Measurements from ENCODE around the gene YJU2.
"Not testable (repeated sequence)": the region's sequence is repeated elsewhere in the genome, so short reads cannot be mapped to it uniquely, and the experiment has no call there.

YJU2 gene

GRCh38 chr19:4268816-4269430 is 22.0 kb downstream of the YJU2 start:
- no peak for FAIRE-seq

DNA sequence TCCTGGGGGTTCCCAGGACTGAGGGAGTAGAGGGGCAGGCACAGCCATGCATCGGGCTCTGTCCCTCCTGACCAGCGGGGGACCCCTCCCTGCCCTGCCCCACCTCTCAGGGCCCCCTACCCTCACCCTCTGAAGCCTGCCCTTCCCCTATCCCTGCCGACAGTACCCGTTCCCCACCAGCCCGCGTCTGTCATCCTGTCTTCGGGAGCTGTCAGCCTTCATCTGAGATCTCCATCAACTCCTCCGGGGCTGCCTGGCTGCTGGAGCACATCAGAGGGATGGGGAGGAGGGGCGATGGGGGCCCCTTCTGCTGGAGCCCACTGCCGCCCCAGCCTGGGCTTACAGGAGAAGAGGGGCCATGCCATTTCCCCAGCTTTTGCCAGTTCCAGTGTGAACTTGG is 26.0 kb downstream of the YJU2 start:
- no peak for FAIRE-seq

- not testable (repeated sequence) for FAIRE-seq
These were observed 27.4 kb downstream of the YJU2 start for GRCh38 chr19:4274321-4274686.

DNA sequence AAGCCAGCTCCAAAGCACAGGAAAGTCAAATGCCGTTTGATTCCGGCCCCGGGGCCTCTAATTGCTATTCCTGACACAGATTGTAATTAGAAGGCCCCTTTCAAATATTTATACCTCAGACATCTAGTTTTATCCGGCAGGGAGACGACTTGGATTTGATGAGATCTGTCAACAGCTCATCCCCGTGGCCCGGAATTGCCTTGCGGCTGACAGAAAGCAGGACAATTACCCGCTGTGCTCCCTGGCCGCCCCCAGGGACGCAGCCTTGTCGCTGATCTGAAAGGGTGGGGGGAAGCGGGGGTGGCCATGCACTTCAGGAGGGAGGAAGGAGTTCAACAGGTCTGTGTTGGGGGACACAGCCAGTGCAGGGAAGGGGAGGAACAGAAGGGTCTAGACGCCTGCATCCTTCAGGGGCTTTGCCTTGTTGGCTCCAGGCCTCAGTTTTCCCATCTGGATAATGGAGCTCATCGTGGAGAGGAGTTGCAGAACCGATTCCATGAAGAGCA is 30.4 kb downstream of the YJU2 start:
- FAIRE-seq, result no peak

DNA sequence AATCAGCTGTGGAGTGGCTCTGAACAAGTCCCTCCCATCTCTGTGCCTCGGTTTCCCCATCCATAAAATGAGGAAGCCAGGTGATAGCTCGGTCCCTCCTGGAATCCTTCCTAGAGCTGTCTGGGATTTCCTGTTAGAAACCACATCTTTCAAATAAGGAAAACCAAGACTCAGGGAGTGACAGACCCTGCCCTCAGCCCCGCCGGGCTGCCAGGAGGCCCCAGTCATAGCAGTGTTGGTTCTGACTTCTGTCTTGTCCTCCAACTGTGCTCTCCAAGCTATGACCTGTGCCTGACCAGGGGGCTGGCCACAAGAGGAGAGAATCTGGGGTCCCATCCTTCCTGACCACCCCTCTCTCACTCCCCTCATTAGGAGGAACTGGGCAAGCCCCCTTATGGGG is 31.1 kb downstream of the YJU2 start:
- no peak for FAIRE-seq

DNA sequence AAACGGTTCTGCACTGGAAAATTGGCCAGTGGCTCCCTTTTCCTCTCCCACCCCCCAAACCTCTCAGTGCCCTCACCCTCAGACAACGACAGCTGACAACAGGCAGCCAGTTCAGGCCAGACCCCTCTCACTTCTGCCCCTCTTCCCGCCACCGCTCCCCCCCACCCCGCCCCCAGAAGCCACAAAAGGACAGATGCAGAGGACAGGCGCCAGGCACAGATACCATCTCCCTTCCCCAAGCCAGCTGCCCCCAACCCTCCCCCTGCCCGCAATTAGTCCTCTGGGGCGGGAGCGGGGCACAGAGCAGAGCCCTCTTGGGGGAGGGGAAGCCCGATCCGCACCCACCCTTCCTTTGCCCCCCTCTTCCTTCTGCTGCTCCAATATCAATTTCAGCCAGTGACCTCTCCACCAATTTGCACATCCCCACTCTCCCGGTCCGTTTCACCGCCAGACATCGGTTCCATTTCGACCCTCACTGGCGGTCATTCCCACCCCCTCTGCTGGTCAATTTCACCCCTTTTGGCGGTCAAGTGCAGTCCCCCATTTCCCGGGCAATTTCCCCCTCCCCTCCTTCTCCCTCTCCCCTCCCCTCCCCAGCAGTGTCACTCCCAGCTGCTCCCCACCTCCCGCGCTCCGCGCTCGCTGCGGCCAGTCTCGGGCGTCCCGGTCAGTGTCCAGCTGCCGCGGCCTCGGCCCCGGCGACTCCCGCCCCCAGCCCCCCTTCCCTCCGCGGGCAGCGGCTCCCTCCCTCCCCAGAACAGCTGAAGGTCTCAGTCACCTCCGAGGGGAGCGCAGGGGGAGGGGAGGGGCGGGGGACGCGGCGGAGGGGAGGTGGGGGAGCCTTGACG is 31.8 kb downstream of the YJU2 start, which contains the start of gene SHD:
SHD (plus strand) TSS at position 848 of the 848 bp plus-strand sequence. CDS start 798 bp downstream, outside the sequence.
- FAIRE-seq, result no peak

DNA sequence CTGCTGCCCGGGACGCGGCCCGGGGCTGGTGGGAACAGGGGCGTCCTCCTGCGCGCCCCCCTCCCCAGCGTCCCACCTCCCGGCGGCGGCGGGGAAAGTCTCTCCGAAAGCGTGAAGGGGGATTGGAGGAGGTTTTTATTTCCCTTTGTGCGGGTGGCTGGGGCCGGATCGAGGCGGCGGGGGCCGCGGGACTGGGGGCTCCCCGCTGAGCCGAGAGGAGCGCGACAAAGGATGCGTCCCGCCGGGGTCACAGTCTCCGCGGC is 32.3 kb downstream of the YJU2 start:
- no peak for FAIRE-seq

- no peak for FAIRE-seq
These were observed 32.9 kb downstream of the YJU2 start for GRCh38 chr19:4279530-4280422.

- FAIRE-seq, result no peak
These were observed 37.5 kb downstream of the YJU2 start for GRCh38 chr19:4284176-4284958.

- FAIRE-seq, result no peak
These were observed 38.1 kb downstream of the YJU2 start for GRCh38 chr19:4284974-4285373.

DNA sequence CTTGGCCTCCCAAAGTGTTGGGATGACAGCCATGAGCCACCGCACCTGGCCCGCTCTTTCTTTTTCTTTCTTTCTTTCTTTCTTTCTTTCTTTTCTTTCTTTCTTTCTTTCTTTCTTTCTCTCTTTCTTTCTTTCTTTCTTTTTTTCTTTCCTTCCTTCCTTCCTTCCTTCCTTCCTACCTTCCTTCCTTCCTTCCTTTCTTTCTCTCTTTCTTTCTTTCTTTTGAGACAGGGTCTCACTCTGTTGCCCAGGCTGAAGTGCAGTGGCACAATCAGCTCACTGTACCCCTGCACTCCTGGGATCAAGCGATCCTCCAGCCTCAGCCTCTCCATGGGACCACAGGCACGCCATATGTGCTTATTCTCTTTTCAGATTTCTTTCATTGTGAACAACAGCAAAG is 39.3 kb downstream of the YJU2 start:
- not testable (repeated sequence) for FAIRE-seq

DNA sequence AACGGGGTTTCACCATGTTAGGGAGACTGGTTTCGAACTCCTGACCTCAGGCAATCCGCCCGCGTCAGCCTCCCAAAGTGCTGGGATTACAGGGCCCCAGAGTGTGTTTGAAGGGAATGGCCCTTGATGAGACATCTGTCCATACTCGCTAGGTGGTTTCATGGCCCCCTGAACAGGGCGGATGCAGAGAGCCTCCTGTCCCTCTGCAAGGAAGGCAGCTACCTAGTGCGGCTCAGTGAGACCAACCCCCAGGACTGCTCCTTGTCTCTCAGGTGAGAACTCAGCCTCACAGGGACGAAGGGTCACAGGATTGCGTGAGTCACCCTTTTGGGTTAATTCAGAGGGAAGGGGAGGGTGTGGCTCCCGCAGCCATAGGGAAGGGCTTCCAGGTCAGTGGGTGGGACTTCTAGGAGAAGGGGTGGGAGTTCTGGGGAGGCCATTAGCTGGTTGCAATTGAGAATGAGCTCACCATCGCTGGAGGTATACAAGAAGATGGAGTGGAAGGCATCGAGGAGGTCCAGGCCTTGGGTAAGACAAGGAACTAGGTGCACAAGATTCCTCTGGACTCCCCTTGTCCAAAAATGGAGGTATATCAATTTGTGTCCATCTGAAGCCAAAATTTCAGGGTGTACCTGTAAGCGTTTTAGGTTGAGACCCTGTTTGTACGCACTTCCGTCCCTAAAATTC is 41.4 kb downstream of the YJU2 start:
- no peak for FAIRE-seq

GRCh38 chr19:4291184-4291732 is 44.4 kb downstream of the YJU2 start:
- FAIRE-seq, result no peak

- FAIRE-seq, result no peak
These were observed 45.6 kb downstream of the YJU2 start for GRCh38 chr19:4292515-4292914.

- no peak for FAIRE-seq
These were observed 47.5 kb downstream of the YJU2 start for GRCh38 chr19:4294389-4294788.

GRCh38 chr19:4295972-4296771 is 49.3 kb downstream of the YJU2 start:
- no peak for FAIRE-seq

DNA sequence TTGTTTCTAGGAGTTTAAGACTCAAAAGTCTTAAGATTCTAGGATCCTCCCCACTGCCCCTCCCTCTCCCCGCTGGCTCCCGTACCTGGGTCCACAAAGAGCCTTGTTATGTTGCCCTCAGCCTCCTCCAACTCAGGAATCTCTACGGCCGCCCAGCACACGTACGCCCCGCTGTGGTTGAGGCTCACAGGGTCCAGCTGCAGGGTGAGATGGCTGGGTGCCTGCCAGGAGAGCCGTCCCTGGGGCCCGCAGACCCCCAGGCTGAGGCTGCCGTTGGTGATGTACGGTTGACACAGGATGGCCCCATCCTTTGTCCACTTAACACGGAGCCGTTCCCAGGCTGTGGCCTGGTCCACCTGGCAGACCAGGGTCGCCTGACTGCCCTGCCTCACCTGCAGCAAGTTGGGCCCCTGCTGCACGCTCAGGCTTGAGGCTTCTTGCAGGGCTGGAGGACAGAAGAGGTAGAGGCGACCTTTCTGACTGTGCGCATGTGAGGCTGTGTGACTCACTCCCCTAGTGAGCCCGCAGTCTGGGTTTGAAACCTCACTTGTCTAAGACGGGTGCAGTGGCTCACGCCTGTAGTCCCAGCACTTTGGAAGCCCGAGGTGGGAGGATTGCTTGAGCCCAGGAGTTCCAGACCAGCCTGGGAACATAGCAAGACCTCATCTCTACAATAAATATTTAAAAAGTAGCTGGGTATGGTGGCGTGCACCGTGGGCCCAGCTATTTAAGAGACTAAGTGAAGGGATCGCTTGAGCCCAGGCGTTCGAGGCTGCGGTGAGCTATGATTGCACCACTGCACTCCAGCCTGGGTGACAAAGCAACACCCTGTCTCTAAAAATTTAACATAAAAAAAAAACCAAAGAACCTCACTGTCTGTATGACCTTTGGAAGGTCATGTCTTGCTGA is 51.3 kb downstream of the YJU2 start:
- FAIRE-seq, result no peak

DNA sequence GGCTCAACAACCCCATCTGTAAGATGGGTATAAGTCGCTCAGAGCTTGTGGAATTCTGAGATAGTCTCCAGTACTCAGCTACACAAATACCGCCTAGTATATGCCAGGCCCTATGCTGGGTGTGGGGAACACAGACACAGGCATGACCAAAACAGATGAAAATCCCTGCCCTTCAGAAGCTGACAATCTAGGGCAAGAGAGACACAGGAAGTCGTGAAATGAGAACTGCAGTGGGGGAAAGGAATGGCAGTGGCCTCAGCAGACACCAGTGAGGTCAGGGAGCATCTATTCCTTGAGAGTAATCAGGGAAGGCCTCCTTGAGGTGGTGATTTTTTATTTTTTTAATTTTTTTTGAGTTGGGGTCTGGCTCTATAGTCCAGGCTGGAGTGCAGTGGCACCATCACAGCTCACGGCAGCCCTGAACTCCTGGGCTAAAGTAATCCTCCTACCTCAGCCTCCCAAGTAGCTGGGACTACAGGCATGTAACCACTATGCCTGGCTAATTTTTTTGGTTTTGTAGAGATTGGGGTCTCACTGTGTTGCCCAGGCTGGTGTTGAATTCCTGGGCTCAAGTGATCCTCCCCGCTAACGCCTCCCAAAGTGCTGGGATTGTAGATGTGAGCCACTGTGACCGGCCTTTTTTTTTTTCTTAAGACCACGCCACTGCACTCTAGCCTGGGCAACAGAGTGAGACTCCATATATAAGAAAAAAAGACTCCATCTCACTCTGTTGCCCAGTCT is 52.1 kb downstream of the YJU2 start:
- FAIRE-seq, result no peak

GRCh38 chr19:4300589-4300988 is 53.7 kb downstream of the YJU2 start:
- FAIRE-seq, result no peak
